Endothelial cell of umbilical vein (primary cell): ENCODE measurements around the gene COA4. TPM values are rescaled to one million over a fixed set of nuclear protein-coding genes. Genes with fewer than 3 reads are reported as not detected.

ENCODE experiments used
- BruUV-seq: library from RNA; stranded (reverse); fragments of 400-500 nt; replicated peaks from 2 replicates; lab custom pipeline; 2021; lab: Mats Ljungman, UMichigan
- CTCF ChIA-PET: fragments of 300-600, 350-600 bp; sonication (Branson Sonifier 250); formaldehyde crosslinking; loops from one replicate; lab custom pipeline; 2021; ENCODE audit warnings: antibody characterized with exemption, inconsistent platforms; lab: Charles Lee
- POLR2A ChIA-PET: fragments of 300-600, 350-600 bp; sonication (Branson Sonifier 250); formaldehyde crosslinking; loops from one replicate; lab custom pipeline; 2021; ENCODE audit warnings: antibody characterized with exemption, inconsistent platforms; lab: Charles Lee
- DNase-seq: peaks from one replicate; pipeline ENCODE4 v3.0.0-alpha.2; 2011; ENCODE audit warnings: low read depth, low spot score
- FAIRE-seq: peaks from 2 replicates; lab custom pipeline; 2011; peaks lifted over from hg19 to GRCh38; lab: Jason Lieb, UNC
- H2AFZ ChIP-seq: 2 replicates; pipeline ENCODE4 v1.6.0; 2012; ENCODE audit warnings: low read depth, low read length, control low read depth, inconsistent platforms
- H3K27ac ChIP-seq: 2 replicates; pipeline ENCODE4 v1.5.1; 2011; ENCODE audit warnings: low read depth, mild to moderate bottlenecking, control low read depth, low read length, moderate library complexity; ENCODE audit not compliant: insufficient read depth
- H3K27me3 ChIP-seq, 2 experiments: 2 replicates each; pipeline versions ENCODE4 v1.6.0 to v1.6.1; 2011; ENCODE audit warnings: low read length in 2 of 2, mixed read lengths in 1 of 2; ENCODE audit not compliant: control insufficient read depth in 2 of 2, insufficient read depth in 2 of 2
- H3K36me3 ChIP-seq, 2 experiments: 2 replicates in 1 of 2; 3 replicates in 1 of 2; pipeline ENCODE4 v1.5.1; 2011; ENCODE audit warnings: low read length in 2 of 2, mild to moderate bottlenecking in 1 of 2, moderate library complexity in 1 of 2; ENCODE audit not compliant: control insufficient read depth in 2 of 2, insufficient read depth in 2 of 2; ENCODE audit errors: extremely low read depth in 1 of 2
- H3K4me1 ChIP-seq: 3 replicates; pipeline ENCODE4 v1.5.1; 2011; ENCODE audit warnings: mild to moderate bottlenecking, low read length; ENCODE audit not compliant: control insufficient read depth, insufficient read depth; ENCODE audit errors: extremely low read depth
- H3K4me2 ChIP-seq: 2 replicates; pipeline ENCODE4 v1.6.1; 2011; ENCODE audit warnings: low read length, control low read depth, mixed read lengths; ENCODE audit not compliant: insufficient read depth
- H3K4me3 ChIP-seq, 3 experiments: fragments of 200-600 bp in 1 of 3; sonication (generic), shearing (Covaris generic) in 1 of 3; replicated peaks in 1 of 3; 2 replicates each; pipeline ENCODE4 v1.5.1; 2011 to 2016; ENCODE audit warnings: control low read depth in 3 of 3, low read length in 3 of 3, mild to moderate bottlenecking in 2 of 3, inconsistent platforms in 1 of 3, low read depth in 1 of 3, moderate library complexity in 1 of 3; ENCODE audit not compliant: insufficient read depth in 1 of 3
- H3K79me2 ChIP-seq: 2 replicates; pipeline ENCODE4 v1.6.0; 2012; ENCODE audit warnings: low read length, inconsistent platforms; ENCODE audit not compliant: control insufficient read depth, insufficient read depth
- H3K9ac ChIP-seq: replicated peaks from 2 replicates; pipeline ENCODE3; 2011; ENCODE audit warnings: low read length, control low read depth; ENCODE audit not compliant: insufficient read depth; ENCODE audit errors: extremely low read depth
- H3K9me1 ChIP-seq: replicated peaks from 3 replicates; pipeline ENCODE4 v1.6.0; 2011; ENCODE audit warnings: mild to moderate bottlenecking, low read length; ENCODE audit not compliant: control insufficient read depth, insufficient read depth; ENCODE audit errors: extremely low read depth
- H3K9me3 ChIP-seq: replicated peaks from 2 replicates; pipeline ENCODE4 v1.5.1; 2012; ENCODE audit warnings: low read length, inconsistent platforms; ENCODE audit not compliant: control insufficient read depth, insufficient read depth
- H4K20me1 ChIP-seq: replicated peaks from 2 replicates; pipeline ENCODE3; 2011; ENCODE audit warnings: mild to moderate bottlenecking, low read length; ENCODE audit not compliant: control insufficient read depth, insufficient read depth; ENCODE audit errors: extremely low read depth
- CTCF ChIP-seq, 2 donors: IDR thresholded peaks; 1 replicate in 1 of 2; 2 replicates in 1 of 2; pipeline ENCODE4 v1.5.1; 2011; ENCODE audit warnings: low read length in 2 of 2, mild to moderate bottlenecking in 2 of 2, moderate library complexity in 2 of 2, control low read depth in 1 of 2, inconsistent platforms in 1 of 2, low read depth in 1 of 2; ENCODE audit not compliant: insufficient read depth in 1 of 2; ENCODE audit errors: extremely low read depth in 1 of 2
- EZH2 ChIP-seq: IDR thresholded peaks from 2 replicates; pipeline ENCODE4 v1.6.1; 2012; ENCODE audit warnings: borderline replicate concordance, low read depth, mild to moderate bottlenecking, moderate library complexity, low read length, inconsistent platforms; ENCODE audit not compliant: severe bottlenecking
- FOS ChIP-seq: IDR thresholded peaks from 2 replicates; pipeline ENCODE4 v1.6.1; 2011; ENCODE audit warnings: mild to moderate bottlenecking, low read length, moderate library complexity, borderline replicate concordance; ENCODE audit not compliant: insufficient read depth
- GATA2 ChIP-seq: IDR thresholded peaks from 2 replicates; pipeline ENCODE4 v1.7.0; 2011; ENCODE audit warnings: low read depth, mild to moderate bottlenecking, moderate library complexity, mixed read lengths, low read length; ENCODE audit not compliant: insufficient read length, insufficient read depth
- JUN ChIP-seq: IDR thresholded peaks from 2 replicates; pipeline ENCODE4 v1.6.1; 2011; ENCODE audit warnings: borderline replicate concordance, low read depth; ENCODE audit not compliant: insufficient read length, insufficient read depth
- MAX ChIP-seq: IDR thresholded peaks from 2 replicates; pipeline ENCODE4 v1.6.1; 2011; ENCODE audit not compliant: insufficient read depth, insufficient read length
- MYC ChIP-seq: IDR thresholded peaks from one replicate; pipeline ENCODE4 v1.6.1; 2011; ENCODE audit warnings: mild to moderate bottlenecking, low read depth, low read length
- POLR2A ChIP-seq: IDR thresholded peaks from 2 replicates; pipeline ENCODE4 v1.6.1; 2012; ENCODE audit warnings: low read depth, mild to moderate bottlenecking, control low read depth, low read length
- POLR2AphosphoS5 ChIP-seq: IDR thresholded peaks from 2 replicates; pipeline ENCODE4 v1.6.1; 2012; ENCODE audit warnings: low read depth, mild to moderate bottlenecking, control low read depth, low read length, moderate library complexity; ENCODE audit not compliant: insufficient read depth
- dilution Hi-C: fragments of 300-500 bp; cut with MboI; formaldehyde crosslinking; loops from one replicate; pipeline ENCODE4 v1.15.0; 2019; ENCODE audit warnings: low sequenced_read_pairs; ENCODE audit not compliant: extremely low pct_ligation_motif_present
- intact Hi-C: fragments of 100-400 bp; cut with micrococcal nuclease; formaldehyde crosslinking; loops from one replicate; pipeline ENCODE4 v1.10.0; 2022
- polyA plus RNA-seq, 4 experiments: library from polyadenylated mRNA; depleted of rRNA in 3 of 4; stranded (reverse) in 3 of 4; unstranded in 1 of 4; fragments of >200 nt; gene quantifications; 2 replicates each; pipeline versions ENCODE4 v1.2.1 to v1.2.3, GENCODE V29; 2011 to 2012; ENCODE audit warnings: missing spikeins in 1 of 4
- total RNA-seq: library from RNA; stranded (reverse); gene quantifications from 2 replicates; pipeline ENCODE4 v1.2.3, GENCODE V29; 2021

COA4 gene
- total and polyA plus RNA-seq, 2 donors (not counting 3 experiments of a cell fraction or from before 2014, with no cell fraction given): 58.1 to 120 TPM

GRCh38 chr11:73839123-73839457 lies 37.6 kb downstream of the COA4 start:
- H3K4me3 ChIP-seq: no peak overlapping the region
- DNase-seq: no peak
- H3K27me3 ChIP-seq: no peaks in the 10 kb centered on the region
- H4K20me1 ChIP-seq: no peaks in the 10 kb centered on the region
- FAIRE-seq: no peak
- no peaks in the 10 kb centered on the region for H3K9me1 ChIP-seq
- no peak for TF ChIP-seq MAX
- no peak for TF ChIP-seq JUN
- no peak for TF ChIP-seq CTCF (IDR thresholded peaks at IDR 0.05; ENCODE audit: extremely low read depth in 1 of 2, insufficient read depth in 1 of 2, low read depth in 1 of 2, low read length in 2 of 2)
- no peak for TF ChIP-seq POLR2A
- TF ChIP-seq GATA2: no peak
- TF ChIP-seq MYC: no peak
- TF ChIP-seq EZH2: no peak
- TF ChIP-seq POLR2AphosphoS5: no peak
- no peak for TF ChIP-seq FOS
- ChIA-PET CTCF (no interaction called here), POLR2A (no interaction called here)
- H3K79me2 ChIP-seq: no peaks in the 10 kb centered on the region
- H3K9me3 ChIP-seq: no peaks in the 10 kb centered on the region
- no peak overlapping the region for H3K9ac ChIP-seq
- H3K4me1 ChIP-seq: no peaks in the 10 kb centered on the region
- BruUV-seq: no TSS peak
- dilution Hi-C loops (no loop called here), intact Hi-C loops (no loop called here)
- H3K4me2 ChIP-seq: no peak overlapping the region
- H3K27ac ChIP-seq: no peak overlapping the region
- peaks cover 0 to 3% of the 10 kb centered on the region in 2 experiments for H3K36me3 ChIP-seq
- no peak overlapping the region for H2AFZ ChIP-seq
